Peyer's patch (tissue), 4 donors: ENCODE measurements around the gene ANGPTL2. TPM values are rescaled to one million over a fixed set of nuclear protein-coding genes. Genes with fewer than 3 reads are reported as not detected.

Experiments used
- DNase-seq, 3 donors: peaks; one replicate each; pipeline ENCODE4 v3.0.0-alpha.2; 2017 to 2019
- H3K27ac ChIP-seq, 4 donors: fragments of 200-600 bp; sonication (generic); one replicate each; pipeline ENCODE4 v1.5.1; 2016 to 2019
- H3K27me3 ChIP-seq, 2 donors: fragments of 200-600 bp; sonication (generic); one replicate each; pipeline ENCODE4 v1.5.1; 2019
- H3K36me3 ChIP-seq, 3 donors: fragments of 200-600 bp; sonication (generic); one replicate each; pipeline ENCODE4 v1.5.1; 2016 to 2019
- H3K4me1 ChIP-seq, 4 donors: fragments of 200-600 bp; sonication (generic); one replicate each; pipeline ENCODE4 v1.5.1; 2016 to 2019
- H3K4me3 ChIP-seq, 4 donors: fragments of 200-600 bp; sonication (generic); 1 replicate in 3 of 4; 2 replicates in 1 of 4; pipeline ENCODE4 v1.5.1; 2016 to 2019; ENCODE audit warnings: mild to moderate bottlenecking in 1 of 4
- H3K9me3 ChIP-seq, 4 donors: fragments of 200-600 bp; sonication (generic); one replicate each; pipeline ENCODE4 v1.5.1; 2016 to 2019; ENCODE audit warnings: mild to moderate bottlenecking in 1 of 4
- CTCF ChIP-seq, 6 experiments: fragments of 450-650 bp in 4 of 6; fragments of 200-600 bp in 2 of 6; sonication (generic) in 1 of 6; IDR thresholded peaks; one replicate each; pipeline ENCODE4 v1.5.1; 2017 to 2019; ENCODE audit warnings: antibody characterized with exemption in 6 of 6, mild to moderate bottlenecking in 3 of 6, moderate library complexity in 1 of 6
- POLR2A ChIP-seq, 2 donors: fragments of 450-650 bp; IDR thresholded peaks; one replicate each; pipeline ENCODE4 v1.5.1; 2017; ENCODE audit warnings: antibody characterized with exemption in 2 of 2, mild to moderate bottlenecking in 2 of 2, moderate library complexity in 2 of 2
- total RNA-seq, 4 donors: library from RNA; depleted of rRNA; stranded (reverse); fragments of >200 nt; gene quantifications; one replicate each; pipeline ENCODE4 v1.1.0, GENCODE V29; 2016

ANGPTL2 gene
- total RNA-seq, 4 donors from 2014 or later = 2.8 to 14.0 (median 11.3) TPM

GRCh38 chr9:127093319-127094020 lies 29.0 kb downstream of the ANGPTL2 start:
- Histone ChIP-seq H3K27me3 (no peaks in the 10 kb centered on the region), H3K4me1 (no peaks in the 10 kb centered on the region), H3K27ac (no peak overlapping the region), H3K4me3 (no peak overlapping the region), H3K36me3 (peaks cover 0 to 68% (median 0%) of the 10 kb centered on the region in 3 donors), H3K9me3 (no peaks in the 10 kb centered on the region)
- no peak for TF ChIP-seq CTCF (IDR thresholded peaks at IDR 0.05)
- TF ChIP-seq POLR2A (IDR thresholded peaks at IDR 0.05) = no peak
- peak in 1 of 3 donors; percentile 41 for DNase-seq

- H3K9me3 ChIP-seq = no peaks in the 10 kb centered on the region
- no peaks in the 10 kb centered on the region for H3K4me1 ChIP-seq
- peaks cover 0 to 75% (median 0%) of the 10 kb centered on the region in 3 donors for H3K36me3 ChIP-seq
- no peak overlapping the region for H3K4me3 ChIP-seq
- H3K27ac ChIP-seq = no peak overlapping the region
- DNase-seq = peak in 1 of 3 donors; percentile 36
- no peak for TF ChIP-seq CTCF (IDR thresholded peaks at IDR 0.05)
- no peak for TF ChIP-seq POLR2A (IDR thresholded peaks at IDR 0.05)
- H3K27me3 ChIP-seq = no peaks in the 10 kb centered on the region
These were observed 30.3 kb downstream of the ANGPTL2 start for GRCh38 chr9:127092041-127092608.

GRCh38 chr9:127091526-127091925 lies 30.9 kb downstream of the ANGPTL2 start:
- peak in 1 of 3 donors; percentile 37 for DNase-seq
- Histone ChIP-seq H3K4me3 (no peak overlapping the region), H3K36me3 (peaks cover 0 to 75% (median 0%) of the 10 kb centered on the region in 3 donors), H3K27ac (no peak overlapping the region), H3K9me3 (no peaks in the 10 kb centered on the region), H3K27me3 (no peaks in the 10 kb centered on the region), H3K4me1 (no peaks in the 10 kb centered on the region)
- no peak for TF ChIP-seq CTCF (IDR thresholded peaks at IDR 0.05)
- no peak for TF ChIP-seq POLR2A (IDR thresholded peaks at IDR 0.05)

GRCh38 chr9:127090341-127090985 lies 32.0 kb downstream of the ANGPTL2 start:
- Histone ChIP-seq H3K27me3 (no peaks in the 10 kb centered on the region), H3K27ac (no peak overlapping the region), H3K36me3 (peaks cover 0 to 66% (median 0%) of the 10 kb centered on the region in 3 donors), H3K4me1 (no peaks in the 10 kb centered on the region), H3K9me3 (no peaks in the 10 kb centered on the region), H3K4me3 (no peak overlapping the region)
- DNase-seq = peak in 1 of 3 donors; percentile 36
- TF ChIP-seq POLR2A (IDR thresholded peaks at IDR 0.05) = no peak
- no peak for TF ChIP-seq CTCF (IDR thresholded peaks at IDR 0.05)

GRCh38 chr9:127089631-127090081 lies 32.8 kb downstream of the ANGPTL2 start:
- Histone ChIP-seq H3K27ac (peak overlapping the region in 2 of 4 donors; percentile 19 to 20), H3K27me3 (no peaks in the 10 kb centered on the region), H3K9me3 (no peaks in the 10 kb centered on the region), H3K4me1 (no peaks in the 10 kb centered on the region), H3K36me3 (peaks cover 0 to 65% (median 0%) of the 10 kb centered on the region in 3 donors), H3K4me3 (no peak overlapping the region)
- DNase-seq = peak in 1 of 3 donors; percentile 36
- no peak for TF ChIP-seq CTCF (IDR thresholded peaks at IDR 0.05)
- TF ChIP-seq POLR2A (IDR thresholded peaks at IDR 0.05) = no peak
